Measurements from ENCODE around the gene SPTLC3.

SPTLC3 gene

GRCh38 chr20:13142143-13142542 lies 133.4 kb downstream of the SPTLC3 start:
- DNase-seq, result no peak

- DNase-seq, result no peak
Measured at GRCh38 chr20:13147071-13147963, 138.5 kb downstream of the SPTLC3 start.

- DNase-seq, result no peak
Measured at GRCh38 chr20:13147971-13148370, 139.2 kb downstream of the SPTLC3 start.

- DNase-seq, result no peak
Measured at GRCh38 chr20:13148402-13148801, 139.6 kb downstream of the SPTLC3 start.

GRCh38 chr20:13148961-13149360 lies 140.2 kb downstream of the SPTLC3 start:
- no peak for DNase-seq

GRCh38 chr20:13149371-13150105 lies 140.8 kb downstream of the SPTLC3 start:
- DNase-seq, result no peak

- DNase-seq, result no peak
Measured at GRCh38 chr20:13158369-13158768, 149.6 kb downstream of the SPTLC3 start.

GRCh38 chr20:13159889-13160288 lies 151.1 kb downstream of the SPTLC3 start:
- no peak for DNase-seq

- no peak for DNase-seq
Measured at GRCh38 chr20:13165203-13165602, 156.4 kb downstream of the SPTLC3 start.

GRCh38 chr20:13166011-13166410 lies 157.2 kb downstream of the SPTLC3 start:
- no peak for DNase-seq

- DNase-seq, result no peak
Measured at GRCh38 chr20:13166437-13166836, 157.7 kb downstream of the SPTLC3 start.

- no peak for DNase-seq
Measured at GRCh38 chr20:13169086-13169485, 160.3 kb downstream of the SPTLC3 start.

GRCh38 chr20:13170771-13171170 lies 162.0 kb downstream of the SPTLC3 start:
- no peak for DNase-seq

GRCh38 chr20:13173201-13173600 lies 164.4 kb downstream of the SPTLC3 start:
- DNase-seq, result no peak

GRCh38 chr20:13174402-13174801 lies 165.6 kb downstream of the SPTLC3 start:
- DNase-seq, result no peak

- no peak for DNase-seq
Measured at GRCh38 chr20:13180986-13181889, 172.5 kb downstream of the SPTLC3 start.

- peak; percentile 23 for DNase-seq
Measured at GRCh38 chr20:13183005-13183404, 174.2 kb downstream of the SPTLC3 start.

GRCh38 chr20:13186043-13186774 lies 177.4 kb downstream of the SPTLC3 start:
- DNase-seq, result no peak

- DNase-seq, result no peak
Measured at GRCh38 chr20:13187899-13188298, 179.1 kb downstream of the SPTLC3 start.

- DNase-seq, result no peak
Measured at GRCh38 chr20:13199279-13199678, 190.5 kb downstream of the SPTLC3 start.

- DNase-seq, result no peak
Measured at GRCh38 chr20:13200767-13201500, 192.2 kb downstream of the SPTLC3 start.

- no peak for DNase-seq
Measured at GRCh38 chr20:13202565-13202964, 193.8 kb downstream of the SPTLC3 start.

Measured in stimulated activated CD4-positive, alpha-beta T cell treated with anti-CD3 and anti-CD28 coated beads, Interleukin-1b, Interleukin-23, amount 100 ng/mL, for 48 hours (primary cell).